Fibroblast of skin of back (primary cell): Measurements from ENCODE around the gene FAM110A.
"Not testable (repeated sequence)": the region's sequence is repeated elsewhere in the genome, so short reads cannot be mapped to it uniquely, and the experiment has no call there.

Experiments
- DNase-seq: peaks from one replicate; pipeline ENCODE4 v3.0.0-alpha.2; 2013

The FAM110A gene

GRCh38 chr20:845226-845868, 11.8 kb downstream of the FAM110A start:
- no peak for DNase-seq

- DNase-seq, result no peak
These were observed 12.7 kb downstream of the FAM110A start for GRCh38 chr20:845941-846893.

GRCh38 chr20:846894-847278, 13.4 kb downstream of the FAM110A start:
- no peak for DNase-seq

GRCh38 chr20:848193-848592, 14.7 kb downstream of the FAM110A start:
- no peak for DNase-seq

GRCh38 chr20:848731-849130, 15.2 kb downstream of the FAM110A start:
- not testable (repeated sequence) for DNase-seq

- DNase-seq, result no peak
These were observed 20.0 kb downstream of the FAM110A start for GRCh38 chr20:853406-853996.

- no peak for DNase-seq
These were observed 21.1 kb downstream of the FAM110A start for GRCh38 chr20:854601-855000.

GRCh38 chr20:855466-856360, 22.2 kb downstream of the FAM110A start:
- DNase-seq, result peak; percentile 19

GRCh38 chr20:856361-856775, 22.9 kb downstream of the FAM110A start:
- DNase-seq, result peak; percentile 76

- DNase-seq, result no peak
These were observed 24.5 kb downstream of the FAM110A start for GRCh38 chr20:858011-858410.

- DNase-seq, result no peak
These were observed 26.3 kb downstream of the FAM110A start for GRCh38 chr20:859751-860231.

GRCh38 chr20:860891-861290, 27.4 kb downstream of the FAM110A start:
- no peak for DNase-seq

GRCh38 chr20:865440-865839, 31.9 kb downstream of the FAM110A start:
- no peak for DNase-seq

GRCh38 chr20:868279-868678, 34.8 kb downstream of the FAM110A start:
- no peak for DNase-seq

- no peak for DNase-seq
These were observed 36.1 kb downstream of the FAM110A start for GRCh38 chr20:869606-870005.

GRCh38 chr20:870758-871157, 37.2 kb downstream of the FAM110A start:
- DNase-seq, result no peak

GRCh38 chr20:871436-871835, 37.9 kb downstream of the FAM110A start:
- no peak for DNase-seq

GRCh38 chr20:871948-872347, 38.4 kb downstream of the FAM110A start:
- no peak for DNase-seq

GRCh38 chr20:872855-873520, 39.5 kb downstream of the FAM110A start:
- DNase-seq, result no peak

- DNase-seq, result no peak
These were observed 40.5 kb downstream of the FAM110A start for GRCh38 chr20:873875-874607.

GRCh38 chr20:875115-875514, 41.6 kb downstream of the FAM110A start:
- no peak for DNase-seq
